CD4-positive, alpha-beta T cell (primary cell): Measurements from ENCODE around the gene MBD3L1. TPM values are rescaled to one million over a fixed set of nuclear protein-coding genes. Genes with fewer than 3 reads are reported as not detected.

Experiments
- ATAC-seq: fragments of 200-7000 bp; cut with Tn5 transposase; one replicate; pipeline ENCODE4 v1.10.0; 2022; ENCODE audit warnings: mild to moderate bottlenecking; ENCODE audit not compliant: poor library complexity
- CTCF ChIA-PET: fragments of 350-600 bp; sonication (Branson Sonifier 250); formaldehyde crosslinking; loops from one replicate; lab custom pipeline; 2021; ENCODE audit warnings: antibody characterized with exemption, inconsistent platforms; lab: Charles Lee
- POLR2A ChIA-PET: fragments of 350-600 bp; sonication (Branson Sonifier 250); formaldehyde crosslinking; loops from one replicate; lab custom pipeline; 2021; ENCODE audit warnings: antibody characterized with exemption, inconsistent platforms; lab: Charles Lee
- DNase-seq, 14 experiments: peaks; one replicate each; pipeline ENCODE4 v3.0.0-alpha.2; 2013 to 2020; ENCODE audit warnings: mixed read lengths in 2 of 14
- H3K27ac ChIP-seq, 2 donors: one replicate each; pipeline versions ENCODE4 v1.5.1 to v1.7.0; 2013; ENCODE audit warnings: low read length in 2 of 2, low read depth in 1 of 2, mild to moderate bottlenecking in 1 of 2
- H3K27me3 ChIP-seq, 2 experiments: 1 replicate in 1 of 2; 2 replicates in 1 of 2; pipeline versions ENCODE4 v1.6.1 to v1.7.0; 2013; ENCODE audit warnings: low read length in 2 of 2, control low read depth in 1 of 2, mild to moderate bottlenecking in 1 of 2, moderate library complexity in 1 of 2; ENCODE audit not compliant: insufficient read depth in 2 of 2, control insufficient read depth in 1 of 2
- H3K36me3 ChIP-seq: one replicate; pipeline ENCODE4 v1.6.1; 2013; ENCODE audit warnings: low read length, control low read depth; ENCODE audit not compliant: insufficient read depth
- H3K4me1 ChIP-seq: one replicate; pipeline ENCODE4 v1.6.1; 2013; ENCODE audit warnings: low read length, control low read depth; ENCODE audit not compliant: insufficient read depth
- H3K4me3 ChIP-seq: one replicate; pipeline ENCODE4 v1.5.1; 2013; ENCODE audit warnings: mild to moderate bottlenecking, low read length, moderate library complexity
- H3K9me3 ChIP-seq, 2 experiments: 1 replicate in 1 of 2; 2 replicates in 1 of 2; pipeline versions ENCODE4 v1.6.1 to v1.7.0; 2013; ENCODE audit warnings: low read length in 2 of 2, mild to moderate bottlenecking in 2 of 2, control low read depth in 1 of 2, moderate library complexity in 1 of 2; ENCODE audit not compliant: control insufficient read depth in 1 of 2, insufficient read depth in 1 of 2
- H3K27ac Mint-ChIP-seq: one replicate; pipeline ENCODE4 v1.8.0; 2020; ENCODE audit warnings: mixed read lengths
- H3K27me3 Mint-ChIP-seq: one replicate; pipeline ENCODE4 v1.8.0; 2021; ENCODE audit warnings: mixed read lengths
- H3K36me3 Mint-ChIP-seq: one replicate; pipeline ENCODE4 v1.8.0; 2021; ENCODE audit warnings: low read depth, mixed read lengths
- H3K4me1 Mint-ChIP-seq: one replicate; pipeline ENCODE4 v1.8.0; 2021; ENCODE audit warnings: low read depth, mixed read lengths
- H3K4me3 Mint-ChIP-seq: one replicate; pipeline ENCODE4 v1.8.0; 2020; ENCODE audit warnings: mild to moderate bottlenecking, mixed read lengths
- H3K9me3 Mint-ChIP-seq: one replicate; pipeline ENCODE4 v1.8.0; 2020; ENCODE audit warnings: mixed read lengths
- intact Hi-C, 2 experiments: fragments of 100-400 bp; cut with DNase I in 1 of 2; cut with micrococcal nuclease in 1 of 2; formaldehyde crosslinking; loops; one replicate each; pipeline versions ENCODE4 v1.15.1 to v1.9.0; 2023 to 2025; cut with DNase I, micrococcal nuclease
- total RNA-seq, 174 experiments: library from RNA in 2 of 174; stranded (reverse) in 2 of 174; gene quantifications; one replicate each; pipeline ENCODE4 v1.2.3 and lab custom pipeline; 2021 to 2026
- TF ChIP-seq, protein P1 (sequence below): fragments of 200-600 bp; IDR thresholded peaks from one replicate; pipeline ENCODE4 v1.8.0; 2022; ENCODE audit warnings: antibody characterized with exemption, mild to moderate bottlenecking

MBD3L1 gene
- total RNA-seq, 2 experiments from 2014 or later: not detected

DNA sequence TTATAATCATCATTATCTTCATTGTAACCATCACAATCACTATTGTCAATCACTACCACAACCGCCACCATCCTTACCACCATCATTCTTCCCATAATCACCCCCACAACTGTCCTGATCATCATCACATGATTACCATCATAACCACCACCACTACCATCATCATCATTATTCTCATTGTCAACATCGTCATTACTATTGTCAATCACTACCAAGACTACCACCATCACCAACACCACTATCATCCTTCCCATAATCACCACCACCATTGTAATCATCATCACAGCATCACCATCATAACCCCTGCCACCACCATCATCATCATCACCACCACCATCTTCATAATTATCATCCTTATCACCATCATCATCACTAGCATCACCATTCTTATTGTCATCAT, 55.2 kb downstream of the MBD3L1 start:
- Mint-ChIP-seq H3K9me3 (no peaks in the 10 kb centered on the region), H3K4me3 (no peak overlapping the region), H3K27me3 (peaks cover under 1% of the 10 kb centered on the region), H3K36me3 (no peaks in the 10 kb centered on the region), H3K4me1 (no peaks in the 10 kb centered on the region), H3K27ac (no peak overlapping the region)
- no peak overlapping the region for H3K27ac ChIP-seq
- H3K36me3 ChIP-seq: no peaks in the 10 kb centered on the region
- no peak for ATAC-seq
- peaks cover 0 to 11% of the 10 kb centered on the region in 2 experiments for H3K9me3 ChIP-seq
- ChIA-PET CTCF (no interaction called here), POLR2A (no interaction called here)
- peaks cover 0 to 5% of the 10 kb centered on the region in 2 experiments for H3K27me3 ChIP-seq
- no peaks in the 10 kb centered on the region for H3K4me1 ChIP-seq
- TF ChIP-seq, protein P1, sequence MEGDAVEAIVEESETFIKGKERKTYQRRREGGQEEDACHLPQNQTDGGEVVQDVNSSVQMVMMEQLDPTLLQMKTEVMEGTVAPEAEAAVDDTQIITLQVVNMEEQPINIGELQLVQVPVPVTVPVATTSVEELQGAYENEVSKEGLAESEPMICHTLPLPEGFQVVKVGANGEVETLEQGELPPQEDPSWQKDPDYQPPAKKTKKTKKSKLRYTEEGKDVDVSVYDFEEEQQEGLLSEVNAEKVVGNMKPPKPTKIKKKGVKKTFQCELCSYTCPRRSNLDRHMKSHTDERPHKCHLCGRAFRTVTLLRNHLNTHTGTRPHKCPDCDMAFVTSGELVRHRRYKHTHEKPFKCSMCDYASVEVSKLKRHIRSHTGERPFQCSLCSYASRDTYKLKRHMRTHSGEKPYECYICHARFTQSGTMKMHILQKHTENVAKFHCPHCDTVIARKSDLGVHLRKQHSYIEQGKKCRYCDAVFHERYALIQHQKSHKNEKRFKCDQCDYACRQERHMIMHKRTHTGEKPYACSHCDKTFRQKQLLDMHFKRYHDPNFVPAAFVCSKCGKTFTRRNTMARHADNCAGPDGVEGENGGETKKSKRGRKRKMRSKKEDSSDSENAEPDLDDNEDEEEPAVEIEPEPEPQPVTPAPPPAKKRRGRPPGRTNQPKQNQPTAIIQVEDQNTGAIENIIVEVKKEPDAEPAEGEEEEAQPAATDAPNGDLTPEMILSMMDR: no peak
- DNase-seq: no peak
- no peak overlapping the region for H3K4me3 ChIP-seq
- intact Hi-C loops: no loop called here

DNA sequence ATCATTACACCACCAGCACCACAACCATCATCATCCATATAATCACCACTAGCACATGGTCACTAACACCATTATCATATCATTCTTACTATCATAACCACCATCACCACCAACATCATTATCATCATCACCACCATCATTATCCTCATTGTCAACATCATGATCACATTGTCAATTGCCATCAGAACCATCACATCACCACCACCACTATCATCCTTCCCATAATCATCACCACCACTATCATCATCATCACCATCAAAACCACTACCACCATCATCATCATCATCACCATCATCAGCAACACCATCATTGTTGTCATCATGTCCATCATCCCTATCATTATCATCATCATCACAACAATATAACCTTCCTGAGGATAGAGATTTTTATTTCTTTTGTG, 58.1 kb downstream of the MBD3L1 start:
- no peaks in the 10 kb centered on the region for H3K36me3 ChIP-seq
- POLR2A ChIA-PET: no interaction called here
- CTCF ChIA-PET: no interaction called here
- peaks cover 0 to 10% of the 10 kb centered on the region in 2 experiments for H3K27me3 ChIP-seq
- Mint-ChIP-seq H3K27me3 (no peaks in the 10 kb centered on the region), H3K36me3 (no peaks in the 10 kb centered on the region), H3K27ac (no peak overlapping the region), H3K9me3 (no peaks in the 10 kb centered on the region), H3K4me3 (no peak overlapping the region), H3K4me1 (no peaks in the 10 kb centered on the region)
- DNase-seq (no peak), ATAC-seq (no peak)
- H3K4me1 ChIP-seq: no peaks in the 10 kb centered on the region
- H3K27ac ChIP-seq: no peak overlapping the region
- TF ChIP-seq, protein P1: no peak
- peaks cover 0 to 10% of the 10 kb centered on the region in 2 experiments for H3K9me3 ChIP-seq
- intact Hi-C loops: no loop called here
- no peak overlapping the region for H3K4me3 ChIP-seq

Other genes starting within 250 kb of the MBD3L1 start
- 10 to 100 TPM; 67.5 to 72.9 TPM for gene ADAMTS10, start 221.7 kb upstream of the MBD3L1 start, total RNA-seq
- not detected for gene NFILZ, start 201.7 kb upstream of the MBD3L1 start, total RNA-seq
- gene ACTL9, start 133.6 kb upstream of the MBD3L1 start, total RNA-seq: not detected
- gene OR2Z1, start 110.7 kb upstream of the MBD3L1 start, total RNA-seq: not detected
- 10 to 100 TPM; 22.2 to 23.3 TPM for gene ZNF558, start 73 bp upstream of the MBD3L1 start, total RNA-seq
- gene MUC16, start 178.0 kb downstream of the MBD3L1 start, total RNA-seq: under 1 TPM in 1 of 2 experiments, not detected in 1; under 0.01 TPM